ENCODE data around the gene MSI2.

DNA sequence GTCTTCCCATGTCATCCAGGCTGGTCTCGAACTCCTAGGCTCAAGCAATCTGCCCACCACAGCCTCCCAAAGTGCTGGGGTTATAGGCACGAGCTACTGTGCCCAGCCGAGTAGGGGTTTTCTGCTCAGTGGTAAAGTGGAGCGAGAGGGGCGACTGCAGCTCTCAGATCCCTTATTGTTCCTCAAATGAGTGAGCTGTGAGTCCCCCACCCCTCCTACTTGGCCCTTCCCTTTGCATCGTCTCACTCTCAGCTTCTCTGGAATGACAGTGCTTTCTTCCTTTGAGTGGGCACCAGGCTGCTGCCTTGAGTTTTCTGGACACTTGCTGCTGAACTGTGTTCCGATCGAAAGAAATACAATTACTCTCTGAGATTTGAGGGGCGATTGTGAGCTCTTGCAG is 63.5 kb downstream of the MSI2 start:
- TF ChIP-seq, protein P1, sequence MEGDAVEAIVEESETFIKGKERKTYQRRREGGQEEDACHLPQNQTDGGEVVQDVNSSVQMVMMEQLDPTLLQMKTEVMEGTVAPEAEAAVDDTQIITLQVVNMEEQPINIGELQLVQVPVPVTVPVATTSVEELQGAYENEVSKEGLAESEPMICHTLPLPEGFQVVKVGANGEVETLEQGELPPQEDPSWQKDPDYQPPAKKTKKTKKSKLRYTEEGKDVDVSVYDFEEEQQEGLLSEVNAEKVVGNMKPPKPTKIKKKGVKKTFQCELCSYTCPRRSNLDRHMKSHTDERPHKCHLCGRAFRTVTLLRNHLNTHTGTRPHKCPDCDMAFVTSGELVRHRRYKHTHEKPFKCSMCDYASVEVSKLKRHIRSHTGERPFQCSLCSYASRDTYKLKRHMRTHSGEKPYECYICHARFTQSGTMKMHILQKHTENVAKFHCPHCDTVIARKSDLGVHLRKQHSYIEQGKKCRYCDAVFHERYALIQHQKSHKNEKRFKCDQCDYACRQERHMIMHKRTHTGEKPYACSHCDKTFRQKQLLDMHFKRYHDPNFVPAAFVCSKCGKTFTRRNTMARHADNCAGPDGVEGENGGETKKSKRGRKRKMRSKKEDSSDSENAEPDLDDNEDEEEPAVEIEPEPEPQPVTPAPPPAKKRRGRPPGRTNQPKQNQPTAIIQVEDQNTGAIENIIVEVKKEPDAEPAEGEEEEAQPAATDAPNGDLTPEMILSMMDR (IDR thresholded peaks at IDR 0.05), result no peak
- no peak for TF ChIP-seq POLR2A (IDR thresholded peaks at IDR 0.05)
